Naive thymus-derived CD4-positive, alpha-beta T cell (primary cell): ENCODE results near the gene RABGEF1. TPM values are rescaled to one million over a fixed set of nuclear protein-coding genes. Genes with fewer than 3 reads are reported as not detected.
"Not testable (repeated sequence)": the region's sequence is repeated elsewhere in the genome, so short reads cannot be mapped to it uniquely, and the experiment has no call there.

ENCODE experiments used
- ATAC-seq: fragments of 150-1000 bp; cut with Tn5 transposase; 2 replicates; pipeline ENCODE4 v1.10.0; 2021; ENCODE audit warnings: mild to moderate bottlenecking, moderate library complexity
- CTCF ChIA-PET: fragments of 350-600 bp; sonication (Branson Sonifier 250); formaldehyde crosslinking; loops from one replicate; lab custom pipeline; 2021; ENCODE audit warnings: antibody characterized with exemption; lab: Charles Lee
- POLR2A ChIA-PET: fragments of 350-600 bp; sonication (Branson Sonifier 250); formaldehyde crosslinking; loops from one replicate; lab custom pipeline; 2021; ENCODE audit warnings: antibody characterized with exemption, inconsistent platforms; lab: Charles Lee
- DNase-seq, 9 donors: peaks; one replicate each; pipeline versions ENCODE4 v3.0.0 to v3.0.0-alpha.2; 2020 to 2022; ENCODE audit warnings: mixed read lengths in 1 of 9
- H3K27ac ChIP-seq: one replicate; pipeline ENCODE4 v1.7.0; 2013; ENCODE audit warnings: mild to moderate bottlenecking, low read depth, low read length, moderate library complexity
- H3K27me3 ChIP-seq, 2 donors: one replicate each; pipeline ENCODE4 v1.7.0; 2013; ENCODE audit warnings: low read length in 2 of 2, mild to moderate bottlenecking in 2 of 2, moderate library complexity in 2 of 2; ENCODE audit not compliant: control insufficient read depth in 2 of 2, insufficient read depth in 2 of 2
- H3K36me3 ChIP-seq, 3 experiments: 1 replicate in 2 of 3; 2 replicates in 1 of 3; pipeline ENCODE4 v1.7.0; 2013; ENCODE audit warnings: low read length in 3 of 3, mild to moderate bottlenecking in 3 of 3, moderate library complexity in 1 of 3; ENCODE audit not compliant: insufficient read depth in 3 of 3, control insufficient read depth in 2 of 3
- H3K4me1 ChIP-seq, 2 donors: one replicate each; pipeline ENCODE4 v1.7.0; 2013; ENCODE audit warnings: low read length in 2 of 2, mild to moderate bottlenecking in 2 of 2, moderate library complexity in 1 of 2; ENCODE audit not compliant: control insufficient read depth in 2 of 2, insufficient read depth in 2 of 2
- H3K4me3 ChIP-seq: 2 replicates; pipeline ENCODE4 v1.7.0; 2013; ENCODE audit warnings: mild to moderate bottlenecking, low read length
- H3K9me3 ChIP-seq, 3 experiments: 1 replicate in 2 of 3; 2 replicates in 1 of 3; pipeline ENCODE4 v1.7.0; 2013; ENCODE audit warnings: low read length in 3 of 3; ENCODE audit not compliant: control insufficient read depth in 2 of 3
- H3K27ac Mint-ChIP-seq, 9 donors: one replicate each; pipeline ENCODE4 v1.8.0; 2020 to 2022; ENCODE audit warnings: mixed read lengths in 9 of 9, mild to moderate bottlenecking in 8 of 9, moderate library complexity in 5 of 9, inconsistent platforms in 2 of 9
- H3K27me3 Mint-ChIP-seq, 5 donors: one replicate each; pipeline ENCODE4 v1.8.0; 2021 to 2022; ENCODE audit warnings: mixed read lengths in 5 of 5, mild to moderate bottlenecking in 1 of 5
- H3K36me3 Mint-ChIP-seq, 5 donors: one replicate each; pipeline ENCODE4 v1.8.0; 2020 to 2022; ENCODE audit warnings: mixed read lengths in 5 of 5, mild to moderate bottlenecking in 3 of 5, inconsistent platforms in 1 of 5
- H3K4me1 Mint-ChIP-seq, 7 donors: one replicate each; pipeline ENCODE4 v1.8.0; 2020 to 2022; ENCODE audit warnings: mixed read lengths in 7 of 7, mild to moderate bottlenecking in 3 of 7, inconsistent platforms in 1 of 7
- H3K4me3 Mint-ChIP-seq, 10 donors: one replicate each; pipeline ENCODE4 v1.8.0; 2020 to 2022; ENCODE audit warnings: mild to moderate bottlenecking in 10 of 10, mixed read lengths in 10 of 10, moderate library complexity in 6 of 10, inconsistent platforms in 2 of 10
- H3K9me3 Mint-ChIP-seq, 11 donors: one replicate each; pipeline ENCODE4 v1.8.0; 2020 to 2022; ENCODE audit warnings: mixed read lengths in 11 of 11, mild to moderate bottlenecking in 4 of 11, inconsistent platforms in 1 of 11, moderate library complexity in 1 of 11
- intact Hi-C, 2 donors: fragments of 100-400 bp; cut with micrococcal nuclease; formaldehyde crosslinking; loops; one replicate each; pipeline ENCODE4 v1.15.1; 2023
- polyA plus RNA-seq, 2 donors: library from polyadenylated mRNA; unstranded; fragments of 300-500 nt; fragmentation: Illumina TruSeq; gene quantifications; one replicate each; pipeline ENCODE4 v1.2.3, GENCODE V29; 2021
- total RNA-seq, 6 experiments: library from RNA in 5 of 6; stranded (reverse) in 5 of 6; gene quantifications; 1 replicate in 5 of 6; 2 replicates in 1 of 6; pipeline ENCODE4 v1.2.3 and lab custom pipeline; 2021 to 2026

RABGEF1 gene
- total and polyA plus RNA-seq, 7 experiments from 2014 or later, result 20.5 to 35.7 (median 21.8) TPM

GRCh38 chr7:66737667-66738066, 2.9 kb upstream of the RABGEF1 start:
- no peak for DNase-seq
- intact Hi-C loops, result no loop called here
- peaks cover 0 to 20% (median 0%) of the 10 kb centered on the region in 3 experiments for H3K36me3 ChIP-seq
- peaks cover 0 to 6% of the 10 kb centered on the region in 2 donors for H3K4me1 ChIP-seq
- CTCF ChIA-PET, result no interaction called here
- H3K9me3 Mint-ChIP-seq, result peaks cover 0 to 14% (median 6%) of the 10 kb centered on the region in 11 donors
- POLR2A ChIA-PET, result interaction anchor here (0.7 kb wide), 1 partner anchor 67 kb away, joined by 3 read pairs; no protein-coding TSS in a partner anchor
- H3K36me3 Mint-ChIP-seq, result peaks cover 15 to 27% (median 19%) of the 10 kb centered on the region in 5 donors
- H3K4me3 Mint-ChIP-seq, result peak overlapping the region in 4 of 10 donors; percentile 13 to 50 (median 37)
- H3K4me3 ChIP-seq, result no peak overlapping the region
- no peaks in the 10 kb centered on the region for H3K27me3 Mint-ChIP-seq
- H3K27me3 ChIP-seq, result no peaks in the 10 kb centered on the region
- ATAC-seq, result no peak
- no peak overlapping the region for H3K27ac ChIP-seq
- peaks cover 0 to 9% (median 0%) of the 10 kb centered on the region in 3 experiments for H3K9me3 ChIP-seq
- peaks cover 22 to 65% (median 48%) of the 10 kb centered on the region in 7 donors for H3K4me1 Mint-ChIP-seq
- H3K27ac Mint-ChIP-seq, result peak overlapping the region in 4 of 9 donors; percentile 36 to 81 (median 57)

GRCh38 chr7:66739477-66739876, 1.1 kb upstream of the RABGEF1 start:
- peaks cover 0 to 9% (median 0%) of the 10 kb centered on the region in 3 experiments for H3K9me3 ChIP-seq
- DNase-seq (no peak), ATAC-seq (no peak)
- ChIA-PET POLR2A (interaction anchor here (0.6 to 1.4 kb wide), 5 partner anchors 58 to 112 kb away, joined by 3 to 6 read pairs (median 3); no protein-coding TSS in a partner anchor), CTCF (interaction anchor here (0.5 kb wide), 1 partner anchor 34 kb away, joined by 3 read pairs; no protein-coding TSS in a partner anchor)
- Mint-ChIP-seq H3K4me3 (peak overlapping the region; percentile 89 to 98 (median 94)), H3K36me3 (peaks cover 15 to 23% (median 19%) of the 10 kb centered on the region in 5 donors), H3K27me3 (no peaks in the 10 kb centered on the region), H3K9me3 (peaks cover 0 to 14% (median 6%) of the 10 kb centered on the region in 11 donors), H3K4me1 (peaks cover 30 to 75% (median 48%) of the 10 kb centered on the region in 7 donors), H3K27ac (peak overlapping the region; percentile 94 to 98 (median 96))
- peaks cover 0 to 6% of the 10 kb centered on the region in 2 donors for H3K4me1 ChIP-seq
- intact Hi-C loops, result no loop called here
- peak overlapping the region; percentile 82 for H3K4me3 ChIP-seq
- H3K27me3 ChIP-seq, result no peaks in the 10 kb centered on the region
- peaks cover 0 to 20% (median 0%) of the 10 kb centered on the region in 3 experiments for H3K36me3 ChIP-seq
- peak overlapping the region; percentile 84 for H3K27ac ChIP-seq

GRCh38 chr7:66739953-66740301, 606 bp upstream of the RABGEF1 start:
- Mint-ChIP-seq H3K4me1 (peaks cover 30 to 75% (median 52%) of the 10 kb centered on the region in 7 donors), H3K9me3 (peaks cover 0 to 14% (median 6%) of the 10 kb centered on the region in 11 donors), H3K4me3 (peak overlapping the region; percentile 89 to 98 (median 94)), H3K27ac (peak overlapping the region; percentile 94 to 98 (median 96)), H3K27me3 (no peaks in the 10 kb centered on the region), H3K36me3 (peaks cover 15 to 23% (median 16%) of the 10 kb centered on the region in 5 donors)
- Histone ChIP-seq H3K27ac (peak overlapping the region; percentile 84), H3K36me3 (peaks cover 0 to 18% (median 0%) of the 10 kb centered on the region in 3 experiments), H3K9me3 (peaks cover 0 to 9% (median 0%) of the 10 kb centered on the region in 3 experiments), H3K27me3 (no peaks in the 10 kb centered on the region), H3K4me1 (peaks cover 0 to 6% of the 10 kb centered on the region in 2 donors), H3K4me3 (peak overlapping the region; percentile 82)
- CTCF ChIA-PET, result interaction anchor here (0.5 kb wide), 1 partner anchor 35 kb away, joined by 3 read pairs; no protein-coding TSS in a partner anchor
- intact Hi-C loops, result loop anchor here (1.0 to 10.0 kb wide), 15 partner anchors 58 to 989 kb away; partner anchors contain the start of genes KCTD7 (in 2 of the 2), TMEM248 (in 2 of the 2), TYW1 (in 2 of the 2) and VKORC1L1 (in 1 of the 2)
- POLR2A ChIA-PET, result interaction anchor here (0.6 to 1.4 kb wide), 8 partner anchors 58 to 257 kb away, joined by 3 to 6 read pairs (median 4); partner anchors contain the start of genes KCTD7 and TYW1
- ATAC-seq (no peak), DNase-seq (peak in 2 of 9 donors; percentile 7 to 22)

- peaks cover 4 to 11% (median 6%) of the 10 kb centered on the region in 5 donors for H3K36me3 Mint-ChIP-seq
- H3K9me3 Mint-ChIP-seq, H3K9me3 ChIP-seq, H3K27me3 ChIP-seq, H3K4me1 ChIP-seq, CTCF ChIA-PET, H3K27me3 Mint-ChIP-seq, H3K36me3 ChIP-seq: not testable (repeated sequence)
- ATAC-seq (peak; percentile 13), DNase-seq (peak in 4 of 9 donors; percentile 10 to 60 (median 32))
- H3K27ac ChIP-seq, result peak overlapping the region; percentile 84
- intact Hi-C loops, result loop anchor here (1.0 to 10.0 kb wide), 15 partner anchors 59 to 990 kb away; partner anchors contain the start of genes KCTD7 (in 2 of the 2), TMEM248 (in 2 of the 2), TYW1 (in 2 of the 2) and VKORC1L1 (in 1 of the 2)
- peak overlapping the region; percentile 82 for H3K4me3 ChIP-seq
- peak overlapping the region; percentile 86 to 98 (median 94) for H3K4me3 Mint-ChIP-seq
- POLR2A ChIA-PET, result interaction anchor here (0.6 to 1.4 kb wide), 7 partner anchors 86 to 256 kb away, joined by 3 to 6 read pairs (median 4); partner anchors contain the start of genes KCTD7 and TYW1
- H3K27ac Mint-ChIP-seq, result peak overlapping the region; percentile 28 to 97 (median 86)
- peaks cover 23 to 68% (median 53%) of the 10 kb centered on the region in 7 donors for H3K4me1 Mint-ChIP-seq
These were observed 612 bp downstream of the RABGEF1 start for GRCh38 chr7:66740980-66741709.

- no peaks in the 10 kb centered on the region for H3K27me3 ChIP-seq
- peaks cover 0 to 7% (median 0%) of the 10 kb centered on the region in 3 experiments for H3K36me3 ChIP-seq
- Mint-ChIP-seq H3K4me3 (peak overlapping the region; percentile 86 to 98 (median 94)), H3K9me3 (peaks cover 0 to 2% (median 0%) of the 10 kb centered on the region in 11 donors), H3K27ac (peak overlapping the region; percentile 28 to 97 (median 81)), H3K36me3 (peaks cover 0 to 7% (median 4%) of the 10 kb centered on the region in 5 donors), H3K27me3 (no peaks in the 10 kb centered on the region), H3K4me1 (peaks cover 17 to 63% (median 48%) of the 10 kb centered on the region in 7 donors)
- peak overlapping the region; percentile 84 for H3K27ac ChIP-seq
- ChIA-PET CTCF (no interaction called here), POLR2A (interaction anchor here (0.6 kb wide), 1 partner anchor 106 kb away, joined by 3 read pairs; no protein-coding TSS in a partner anchor)
- ATAC-seq, result no peak
- peak overlapping the region; percentile 82 for H3K4me3 ChIP-seq
- peaks cover 0 to 6% of the 10 kb centered on the region in 2 donors for H3K4me1 ChIP-seq
- no peaks in the 10 kb centered on the region for H3K9me3 ChIP-seq
- intact Hi-C loops, result loop anchor here (2.0 to 10.0 kb wide), 5 partner anchors 249 to 991 kb away; partner anchors contain the start of gene VKORC1L1 (in 1 of the 2)
- DNase-seq, result no peak
These were observed 1.1 kb downstream of the RABGEF1 start for GRCh38 chr7:66741710-66742049.

- H3K4me1 ChIP-seq, H3K27ac ChIP-seq, CTCF ChIA-PET, H3K36me3 Mint-ChIP-seq, POLR2A ChIA-PET, H3K9me3 ChIP-seq, H3K36me3 ChIP-seq, H3K27me3 Mint-ChIP-seq, ATAC-seq, H3K4me3 ChIP-seq, DNase-seq, H3K27me3 ChIP-seq, H3K9me3 Mint-ChIP-seq: not testable (repeated sequence)
- Mint-ChIP-seq H3K27ac (peak overlapping the region; percentile 5 to 97 (median 61)), H3K4me1 (peaks cover 11 to 56% (median 42%) of the 10 kb centered on the region in 7 donors), H3K4me3 (peak overlapping the region; percentile 26 to 98 (median 64))
- intact Hi-C loops, result loop anchor here in 1 of 2 donors (5.0 to 10.0 kb wide), 3 partner anchors 563 to 970 kb away; partner anchors contain the start of gene VKORC1L1
These were observed 1.8 kb downstream of the RABGEF1 start for GRCh38 chr7:66742298-66742697.
